GM19239 (cell line): ENCODE measurements around the gene MAPRE3.
"Not testable (repeated sequence)": the region's sequence is repeated elsewhere in the genome, so short reads cannot be mapped to it uniquely, and the experiment has no call there.

Experiments
- DNase-seq: peaks from one replicate; pipeline ENCODE4 v3.0.0; 2011; ENCODE audit warnings: low spot score; ENCODE audit not compliant: insufficient read length
- FAIRE-seq: peaks from 2 replicates; lab custom pipeline; 2011; peaks lifted over from hg19 to GRCh38; lab: Jason Lieb, UNC

Gene MAPRE3

GRCh38 chr2:27053776-27054175 is 83.3 kb downstream of the MAPRE3 start:
- FAIRE-seq (no peak), DNase-seq (no peak)

GRCh38 chr2:27054721-27055120 is 84.3 kb downstream of the MAPRE3 start:
- no peak for FAIRE-seq
- DNase-seq: no peak

GRCh38 chr2:27057184-27057583 is 86.7 kb downstream of the MAPRE3 start:
- DNase-seq (no peak), FAIRE-seq (no peak)

- FAIRE-seq: no peak
- no peak for DNase-seq
Measured at GRCh38 chr2:27058210-27058609, 87.8 kb downstream of the MAPRE3 start.

GRCh38 chr2:27059141-27059820 is 88.8 kb downstream of the MAPRE3 start:
- no peak for FAIRE-seq
- no peak for DNase-seq

GRCh38 chr2:27060323-27060722 is 89.9 kb downstream of the MAPRE3 start:
- DNase-seq (no peak), FAIRE-seq (no peak)

- no peak for DNase-seq
- FAIRE-seq: no peak
Measured at GRCh38 chr2:27065128-27065527, 94.7 kb downstream of the MAPRE3 start.

GRCh38 chr2:27067385-27067784 is 96.9 kb downstream of the MAPRE3 start:
- no peak for FAIRE-seq
- DNase-seq: no peak

GRCh38 chr2:27069436-27069835 is 99.0 kb downstream of the MAPRE3 start:
- no peak for FAIRE-seq
- no peak for DNase-seq

- DNase-seq (no peak), FAIRE-seq (no peak)
Measured at GRCh38 chr2:27069961-27070618, 99.7 kb downstream of the MAPRE3 start.

- DNase-seq (no peak), FAIRE-seq (no peak)
Measured at GRCh38 chr2:27070653-27071276, 100.3 kb downstream of the MAPRE3 start.

GRCh38 chr2:27071277-27071989 is 101.0 kb downstream of the MAPRE3 start, which contains the start of gene OST4:
Gene OST4 (minus strand): TSS chr2:27071654.
- peak; percentile 58 for FAIRE-seq
- DNase-seq: peak; percentile 93

- FAIRE-seq (peak; percentile 18), DNase-seq (no peak)
Measured at GRCh38 chr2:27071990-27072830, 101.8 kb downstream of the MAPRE3 start.

- no peak for DNase-seq
- FAIRE-seq: no peak
Measured at GRCh38 chr2:27072920-27073319, 102.5 kb downstream of the MAPRE3 start.

GRCh38 chr2:27073782-27074181 is 103.3 kb downstream of the MAPRE3 start:
- DNase-seq (no peak), FAIRE-seq (no peak)

- FAIRE-seq (peak; percentile 79), DNase-seq (no peak)
Measured at GRCh38 chr2:27074738-27075565, 104.5 kb downstream of the MAPRE3 start.

- not testable (repeated sequence) for FAIRE-seq, DNase-seq
Measured at GRCh38 chr2:27075566-27075871, 105.1 kb downstream of the MAPRE3 start.

- FAIRE-seq: no peak
- no peak for DNase-seq
Measured at GRCh38 chr2:27076323-27076722, 105.9 kb downstream of the MAPRE3 start.
